ENCODE results near the gene FOXB1.

Gene FOXB1

GRCh38 chr15:60004009-60004845 lies at the start of gene FOXB1:
Gene FOXB1, plus strand, starts transcription at chr15:60004311. Its CDS starts 653 bp downstream, at chr15:60004964.
- no peak for DNase-seq (ENCODE audit: low read depth)

- no peak for DNase-seq (ENCODE audit: low read depth)
Measured at GRCh38 chr15:59958288-59958687, 45.8 kb upstream of the FOXB1 start.

GRCh38 chr15:59960318-59960717 lies 43.8 kb upstream of the FOXB1 start:
- DNase-seq (ENCODE audit: low read depth): no peak

GRCh38 chr15:59963322-59963721 lies 40.8 kb upstream of the FOXB1 start:
- no peak for DNase-seq (ENCODE audit: low read depth)

- DNase-seq (ENCODE audit: low read depth): no peak
Measured at GRCh38 chr15:59963925-59964324, 40.2 kb upstream of the FOXB1 start.

- DNase-seq (ENCODE audit: low read depth): no peak
Measured at GRCh38 chr15:59965741-59966140, 38.4 kb upstream of the FOXB1 start.

- DNase-seq (ENCODE audit: low read depth): no peak
Measured at GRCh38 chr15:59966262-59966661, 37.8 kb upstream of the FOXB1 start.

- DNase-seq (ENCODE audit: low read depth): no peak
Measured at GRCh38 chr15:59968314-59968713, 35.8 kb upstream of the FOXB1 start.

GRCh38 chr15:59972241-59972640 lies 31.9 kb upstream of the FOXB1 start:
- no peak for DNase-seq (ENCODE audit: low read depth)

- DNase-seq (ENCODE audit: low read depth): no peak
Measured at GRCh38 chr15:59976480-59977271, 27.4 kb upstream of the FOXB1 start.

GRCh38 chr15:59991834-59992233 lies 12.3 kb upstream of the FOXB1 start:
- no peak for DNase-seq (ENCODE audit: low read depth)

GRCh38 chr15:59993041-59993750 lies 10.9 kb upstream of the FOXB1 start:
- DNase-seq (ENCODE audit: low read depth): no peak

GRCh38 chr15:59993950-59994401 lies 10.1 kb upstream of the FOXB1 start:
- no peak for DNase-seq (ENCODE audit: low read depth)

- no peak for DNase-seq (ENCODE audit: low read depth)
Measured at GRCh38 chr15:59994526-59994887, 9.6 kb upstream of the FOXB1 start.

- no peak for DNase-seq (ENCODE audit: low read depth)
Measured at GRCh38 chr15:59994888-59995557, 9.1 kb upstream of the FOXB1 start.

GRCh38 chr15:59995568-59996297 lies 8.4 kb upstream of the FOXB1 start:
- DNase-seq (ENCODE audit: low read depth): no peak

GRCh38 chr15:59996298-59997041 lies 7.6 kb upstream of the FOXB1 start:
- no peak for DNase-seq (ENCODE audit: low read depth)

GRCh38 chr15:59997070-59997701 lies 6.9 kb upstream of the FOXB1 start:
- DNase-seq (ENCODE audit: low read depth): no peak

GRCh38 chr15:59998305-59998949 lies 5.7 kb upstream of the FOXB1 start:
- DNase-seq (ENCODE audit: low read depth): no peak
